Suprapubic skin (tissue), 3 donors: ENCODE results near the gene PTPN4.

ENCODE experiments used
- POLR2A ChIP-seq, 2 donors: fragments of 450-650 bp; IDR thresholded peaks; one replicate each; pipeline ENCODE4 v1.6.1; 2017; ENCODE audit warnings: antibody characterized with exemption in 2 of 2, mild to moderate bottlenecking in 2 of 2, moderate library complexity in 2 of 2
- TF ChIP-seq, protein P1 (sequence below), 2 donors: fragments of 200-600 bp in 1 of 2; fragments of 450-650 bp in 1 of 2; sonication (generic) in 1 of 2; IDR thresholded peaks; one replicate each; pipeline ENCODE4 v1.5.1; 2016 to 2019; ENCODE audit warnings: antibody characterized with exemption in 2 of 2, mild to moderate bottlenecking in 1 of 2, moderate library complexity in 1 of 2

DNA sequence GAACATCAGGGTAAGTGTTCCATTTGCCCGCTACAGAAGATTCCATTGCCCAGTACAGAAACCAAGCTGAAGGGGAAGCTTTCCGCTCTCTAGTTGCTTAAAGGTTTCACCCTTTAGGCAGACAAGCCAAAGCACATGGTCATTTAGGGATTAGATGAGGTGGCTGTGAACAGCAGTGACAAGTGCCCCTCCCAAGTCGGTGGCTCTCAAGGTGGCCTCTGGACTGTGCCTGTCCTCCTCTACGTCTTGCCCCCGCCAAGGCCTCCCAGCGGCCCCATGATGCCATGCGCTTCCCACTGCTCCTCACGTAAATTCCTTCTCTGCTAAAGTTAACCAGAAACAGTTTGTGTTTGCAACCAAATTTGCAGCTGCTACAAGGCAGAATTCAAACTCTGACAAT is 24.2 kb upstream of the PTPN4 start:
- TF ChIP-seq POLR2A (IDR thresholded peaks at IDR 0.05) = no peak
- TF ChIP-seq, protein P1, sequence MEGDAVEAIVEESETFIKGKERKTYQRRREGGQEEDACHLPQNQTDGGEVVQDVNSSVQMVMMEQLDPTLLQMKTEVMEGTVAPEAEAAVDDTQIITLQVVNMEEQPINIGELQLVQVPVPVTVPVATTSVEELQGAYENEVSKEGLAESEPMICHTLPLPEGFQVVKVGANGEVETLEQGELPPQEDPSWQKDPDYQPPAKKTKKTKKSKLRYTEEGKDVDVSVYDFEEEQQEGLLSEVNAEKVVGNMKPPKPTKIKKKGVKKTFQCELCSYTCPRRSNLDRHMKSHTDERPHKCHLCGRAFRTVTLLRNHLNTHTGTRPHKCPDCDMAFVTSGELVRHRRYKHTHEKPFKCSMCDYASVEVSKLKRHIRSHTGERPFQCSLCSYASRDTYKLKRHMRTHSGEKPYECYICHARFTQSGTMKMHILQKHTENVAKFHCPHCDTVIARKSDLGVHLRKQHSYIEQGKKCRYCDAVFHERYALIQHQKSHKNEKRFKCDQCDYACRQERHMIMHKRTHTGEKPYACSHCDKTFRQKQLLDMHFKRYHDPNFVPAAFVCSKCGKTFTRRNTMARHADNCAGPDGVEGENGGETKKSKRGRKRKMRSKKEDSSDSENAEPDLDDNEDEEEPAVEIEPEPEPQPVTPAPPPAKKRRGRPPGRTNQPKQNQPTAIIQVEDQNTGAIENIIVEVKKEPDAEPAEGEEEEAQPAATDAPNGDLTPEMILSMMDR (IDR thresholded peaks at IDR 0.05) = no peak
